Esophagus squamous epithelium (tissue), 4 donors: ENCODE data around the gene ADAMTS9.

Experiments
- CTCF ChIP-seq, 6 experiments: fragments of 450-650 bp in 4 of 6; fragments of 200-600 bp in 2 of 6; sonication (generic) in 2 of 6; IDR thresholded peaks; one replicate each; pipeline ENCODE4 v1.5.1; 2016 to 2019; ENCODE audit warnings: antibody characterized with exemption in 6 of 6, mild to moderate bottlenecking in 4 of 6, moderate library complexity in 4 of 6
- POLR2A ChIP-seq, 4 donors: fragments of 450-650 bp; IDR thresholded peaks; one replicate each; pipeline ENCODE4 v1.6.1; 2017; ENCODE audit warnings: antibody characterized with exemption in 4 of 4, mild to moderate bottlenecking in 4 of 4, moderate library complexity in 3 of 4

- TF ChIP-seq CTCF (IDR thresholded peaks at IDR 0.05) (peak; percentile 67 to 94 (median 86)), POLR2A (IDR thresholded peaks at IDR 0.05) (no peak)
These were observed 203.4 kb downstream of the ADAMTS9 start for GRCh38 chr3:64484289-64484992.
